NCI-H2196 (cell line): Measurements from ENCODE around the gene PPRC1.

Experiments used
- DNase-seq: peaks from one replicate; lab custom pipeline; 2025; ENCODE audit not compliant: unreplicated experiment; lab: John Stamatoyannopoulos, UW

Gene PPRC1

DNA sequence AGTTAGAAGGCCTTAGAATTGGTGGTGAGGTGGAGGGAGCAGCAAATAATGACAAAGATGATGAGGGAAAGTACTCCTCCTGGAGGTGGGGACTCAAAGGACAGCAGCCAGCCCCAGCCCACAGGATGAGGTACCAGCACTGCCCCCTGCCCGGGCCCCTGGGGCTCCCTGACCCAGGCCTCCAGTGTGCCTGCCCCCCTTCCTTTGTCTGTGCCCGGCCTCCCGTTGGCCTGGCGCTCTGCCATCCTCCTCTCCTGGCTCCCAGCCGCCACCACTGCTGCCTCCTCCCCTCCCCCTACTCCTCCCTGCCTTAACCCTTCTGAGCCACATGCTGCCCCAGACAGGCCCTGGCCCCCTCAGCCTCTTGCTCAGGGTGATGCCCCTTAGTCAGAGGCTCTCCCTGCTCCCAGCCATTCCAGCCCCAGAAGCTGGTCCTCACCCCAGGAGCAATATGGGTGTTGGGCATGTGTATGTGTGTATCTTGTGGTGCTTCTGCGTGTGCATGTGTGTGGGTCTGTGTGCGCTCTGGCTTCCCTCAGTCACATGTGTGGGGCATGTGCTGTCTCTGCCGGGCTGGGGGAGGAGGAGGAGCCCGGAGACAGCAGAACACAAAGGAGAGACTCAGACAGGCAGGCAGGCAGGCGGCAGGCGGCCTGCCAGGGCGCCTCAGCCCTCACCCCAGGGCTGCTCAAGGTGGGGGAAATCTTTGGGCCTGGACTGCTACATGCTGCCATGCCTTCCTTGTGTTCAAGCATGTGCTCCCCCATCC is 15.3 kb upstream of the PPRC1 start:
- DNase-seq: peak; percentile 67

DNA sequence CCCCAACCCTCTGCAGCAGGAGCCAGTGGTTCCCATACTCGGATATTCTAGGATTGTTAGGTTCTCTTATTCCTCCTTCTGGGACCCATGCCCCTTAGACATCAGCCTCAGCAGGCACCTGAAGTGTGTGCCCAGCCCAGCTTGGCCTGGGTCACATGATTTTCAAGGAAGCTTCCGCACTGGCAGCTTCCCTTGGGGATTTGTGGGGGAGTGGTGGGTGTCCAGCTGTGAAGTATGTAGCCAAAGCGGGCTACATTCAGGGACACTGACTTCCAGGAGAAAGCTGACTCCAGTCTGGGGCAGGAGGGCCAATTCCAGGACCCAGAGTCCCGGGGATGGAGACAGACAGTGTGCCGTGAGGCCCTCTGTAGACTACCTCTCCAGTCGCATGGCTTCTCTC is 14.0 kb upstream of the PPRC1 start:
- DNase-seq: no peak

DNA sequence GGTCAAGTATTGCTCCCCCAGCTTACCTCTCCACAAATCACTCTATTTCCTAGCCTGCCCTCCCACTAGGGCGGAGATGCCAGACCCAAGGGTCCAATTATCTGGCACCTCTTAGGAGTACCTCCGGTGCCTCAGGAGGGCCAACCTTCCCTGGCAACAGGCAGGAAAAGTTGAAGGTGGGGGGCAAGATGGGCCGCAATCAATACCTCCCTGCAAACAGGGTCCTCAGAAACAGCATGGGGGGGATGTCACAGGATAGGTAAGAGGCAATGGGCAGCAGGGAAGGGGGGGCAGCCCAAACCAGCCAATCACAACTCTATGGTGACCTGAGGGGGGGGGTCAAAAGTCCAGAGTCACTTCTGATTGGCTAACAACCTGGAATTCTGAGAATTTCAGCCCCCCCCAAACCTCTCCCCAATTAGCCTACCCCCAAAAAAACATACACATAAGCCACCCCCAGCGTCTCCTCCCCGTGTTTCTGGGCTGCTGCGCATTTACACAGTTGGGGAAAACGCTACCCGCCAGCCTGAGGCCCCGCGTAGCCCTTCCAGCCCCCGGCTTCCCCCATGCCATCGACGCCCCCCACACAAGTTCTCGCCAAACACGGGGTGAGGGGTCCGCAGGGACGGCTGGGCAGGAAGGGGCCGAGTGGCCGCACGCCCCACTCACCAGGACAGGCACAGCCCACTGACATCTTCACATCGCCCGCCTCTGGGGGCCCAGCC is 13.3 kb upstream of the PPRC1 start:
- peak; percentile 11 for DNase-seq

DNA sequence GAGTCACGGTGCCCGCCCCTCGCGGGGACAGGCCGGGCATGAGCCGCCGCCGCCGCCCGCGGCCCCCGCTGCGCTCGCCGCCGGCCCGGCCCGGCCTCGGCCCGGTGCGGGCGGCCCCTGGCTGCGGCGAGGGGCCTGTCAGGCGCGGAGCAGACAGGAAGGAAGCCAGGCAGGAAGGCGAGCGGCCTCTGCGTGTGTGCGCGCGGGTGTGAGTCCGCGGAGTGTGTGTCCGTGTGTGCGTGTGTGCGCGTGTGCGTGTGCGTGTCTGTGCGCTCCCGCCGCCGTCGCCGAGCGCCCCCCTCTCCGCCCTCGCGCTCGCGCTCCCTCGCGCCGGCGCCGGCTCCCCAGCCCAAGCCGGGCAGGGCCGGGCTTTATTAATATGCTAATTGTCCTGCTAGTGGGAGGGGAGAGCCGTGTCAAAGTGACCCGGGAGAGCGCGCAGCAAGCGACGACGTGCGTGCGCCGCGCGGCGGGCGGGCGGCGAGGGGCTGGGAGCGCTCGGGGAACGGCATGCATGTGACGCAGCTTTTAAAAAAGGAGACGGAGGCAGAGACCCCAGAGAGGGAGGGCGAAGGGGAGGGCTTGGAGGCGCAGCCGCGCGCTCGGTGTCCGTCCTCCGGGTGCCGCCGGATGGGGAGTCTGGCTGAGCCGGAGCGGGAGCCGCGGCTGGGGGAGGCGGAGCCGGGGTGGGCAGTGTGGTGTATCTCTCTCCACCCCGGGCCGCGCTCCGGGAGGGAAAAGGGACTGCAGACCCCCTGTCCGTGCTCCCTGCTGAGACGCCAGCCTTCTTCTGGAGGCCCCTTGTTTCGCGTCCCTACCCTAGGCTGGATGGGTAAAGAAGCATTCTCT is 12.5 kb upstream of the PPRC1 start, which contains the start of gene LDB1:
LDB1 (minus strand) TSS at position 227 of the 849 bp plus-strand sequence. CDS start 258 bp downstream, outside the sequence.
- peak; percentile 59 for DNase-seq

DNA sequence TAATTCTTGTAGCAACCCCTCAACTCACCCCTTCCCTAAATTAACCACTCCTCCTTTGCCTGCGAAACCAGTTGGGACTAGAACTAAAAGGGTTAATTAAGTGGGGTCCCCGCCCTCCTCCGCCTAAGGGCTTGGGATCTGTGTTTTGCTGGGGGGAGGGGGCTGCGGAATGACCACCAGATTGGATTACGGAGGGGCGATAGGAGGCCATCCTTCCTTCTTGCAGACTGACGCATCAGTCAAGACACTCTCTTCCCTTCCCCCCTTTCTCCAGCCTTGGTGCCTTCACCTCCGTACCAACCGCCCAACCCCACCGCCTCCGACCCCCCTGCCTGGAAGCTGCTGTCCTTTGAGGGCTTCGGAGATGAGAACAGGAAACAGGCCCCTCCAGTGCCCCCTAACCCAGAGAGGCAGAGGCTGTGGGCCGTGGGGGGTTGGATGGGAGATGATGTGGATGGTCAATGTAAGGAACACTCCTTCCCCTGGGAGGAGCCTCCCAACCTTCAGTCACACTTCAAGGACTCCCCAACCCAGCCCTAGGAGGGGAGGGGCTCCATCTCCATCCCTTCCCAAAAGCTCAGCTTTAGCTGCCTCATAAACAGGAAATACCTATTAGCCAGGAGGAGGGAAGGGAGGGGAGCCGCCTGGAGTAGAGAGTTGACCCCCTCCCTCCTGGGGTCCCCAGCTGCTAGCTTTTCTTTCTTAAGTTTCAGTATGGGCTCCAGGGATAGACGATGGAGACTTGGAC is 11.7 kb upstream of the PPRC1 start:
- peak; percentile 28 for DNase-seq

DNA sequence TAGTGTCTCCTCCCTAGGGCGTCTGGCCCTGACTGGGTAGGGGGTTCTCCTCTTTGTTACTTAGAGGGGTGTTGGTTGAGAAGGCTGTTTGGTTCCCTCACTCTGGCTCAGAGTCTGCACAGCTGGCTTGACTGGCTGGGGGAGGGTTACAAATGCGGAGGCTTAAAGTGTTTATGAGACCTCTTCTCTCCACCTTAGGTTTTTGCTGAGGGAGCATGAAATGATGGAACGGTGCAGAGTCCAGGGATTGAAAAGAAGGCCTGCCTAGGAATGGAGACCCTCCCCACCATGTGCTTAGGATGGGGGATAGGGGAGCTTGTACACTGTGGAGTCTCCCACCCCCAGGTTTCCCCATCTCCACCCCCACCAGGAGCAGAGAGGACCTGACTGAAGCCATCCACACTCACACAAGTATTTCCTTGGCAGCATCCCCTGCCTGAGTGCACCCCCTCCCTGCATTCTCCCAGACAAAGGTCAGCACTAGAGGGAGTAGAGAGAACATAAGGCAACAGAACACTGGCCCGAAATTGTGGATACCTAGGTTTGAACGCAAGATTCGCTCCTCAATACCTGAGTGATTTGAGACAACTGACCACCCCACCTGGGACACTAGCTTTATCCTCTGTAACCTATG is 11.0 kb upstream of the PPRC1 start:
- no peak for DNase-seq

DNA sequence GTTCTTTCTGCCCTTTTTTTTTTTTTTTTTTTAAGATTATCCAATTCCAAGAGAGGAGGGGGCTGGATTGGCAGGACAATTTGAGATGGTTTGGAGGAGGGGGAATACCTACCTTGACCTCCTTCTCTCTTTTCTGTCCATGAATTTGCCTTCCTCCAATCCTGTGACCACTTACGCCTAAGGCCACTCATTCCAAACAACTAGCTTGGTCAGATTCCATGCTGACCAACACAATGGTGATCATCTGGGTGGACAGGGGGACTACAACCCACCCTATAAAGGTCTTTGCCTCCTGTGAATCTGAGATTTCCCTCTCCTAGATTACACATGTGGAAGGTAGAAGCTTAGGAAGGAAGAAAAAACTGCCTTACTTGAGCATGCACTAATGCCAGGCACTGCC is 10.4 kb upstream of the PPRC1 start:
- DNase-seq: no peak

DNA sequence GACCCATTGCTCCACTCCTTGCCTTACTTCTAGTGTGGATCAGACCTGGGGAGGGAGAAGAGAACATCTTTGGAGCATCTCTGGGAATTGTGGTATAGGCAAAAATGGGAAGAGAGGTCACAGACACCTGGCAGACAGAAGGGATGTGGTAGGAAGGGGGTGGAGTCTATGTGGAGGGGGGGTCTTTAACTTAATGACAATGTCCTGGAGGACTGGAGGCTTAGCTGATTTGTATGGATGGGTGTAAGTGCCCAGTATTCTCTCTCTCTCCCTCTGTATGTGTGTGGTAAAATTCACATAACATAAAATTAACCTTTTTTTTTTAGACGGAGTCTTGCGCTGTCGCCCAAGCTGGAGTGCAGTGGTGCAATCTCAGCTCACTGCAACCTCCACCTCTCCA is 9.6 kb upstream of the PPRC1 start:
- DNase-seq: no peak

DNA sequence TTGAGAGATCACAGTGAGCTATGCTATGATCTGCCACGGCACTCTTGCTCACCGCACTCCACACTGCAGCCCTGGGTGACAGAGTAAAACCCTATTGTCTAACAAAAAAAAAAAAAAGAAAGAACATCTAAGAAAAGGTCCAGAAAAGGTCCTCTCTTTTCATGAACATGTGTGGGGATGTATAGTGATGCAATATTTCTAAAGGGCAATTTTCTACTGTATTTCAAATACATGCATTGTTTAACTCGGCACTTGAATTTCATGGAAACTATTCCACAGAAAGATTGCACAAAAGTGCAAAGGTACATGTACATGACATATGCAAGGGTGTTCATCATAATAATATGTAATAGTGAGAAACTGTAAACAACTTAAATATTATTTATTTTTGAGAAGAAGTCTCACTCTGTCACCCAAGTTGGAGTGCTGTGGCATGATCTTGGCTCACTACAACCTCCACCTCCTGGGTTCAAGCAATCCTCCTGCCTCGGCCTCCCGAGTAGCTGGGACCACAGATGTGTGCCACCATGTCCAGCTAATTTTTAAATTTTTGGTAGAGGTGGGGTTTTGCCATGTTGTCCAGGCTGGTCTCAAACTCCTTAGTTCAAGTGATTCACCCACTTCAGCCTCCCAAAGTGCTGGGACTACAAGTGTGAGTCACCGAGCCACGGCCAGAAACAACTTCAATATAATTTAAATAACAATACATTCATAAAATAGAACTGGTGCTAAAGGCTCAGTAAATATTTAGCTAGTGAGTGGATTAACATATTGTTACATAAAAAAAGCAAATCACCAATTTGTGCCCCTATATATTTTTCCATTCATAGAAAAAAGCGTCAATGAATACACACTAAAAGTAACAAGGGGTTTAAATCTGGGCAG is 1.3 kb upstream of the PPRC1 start:
- DNase-seq: no peak

DNA sequence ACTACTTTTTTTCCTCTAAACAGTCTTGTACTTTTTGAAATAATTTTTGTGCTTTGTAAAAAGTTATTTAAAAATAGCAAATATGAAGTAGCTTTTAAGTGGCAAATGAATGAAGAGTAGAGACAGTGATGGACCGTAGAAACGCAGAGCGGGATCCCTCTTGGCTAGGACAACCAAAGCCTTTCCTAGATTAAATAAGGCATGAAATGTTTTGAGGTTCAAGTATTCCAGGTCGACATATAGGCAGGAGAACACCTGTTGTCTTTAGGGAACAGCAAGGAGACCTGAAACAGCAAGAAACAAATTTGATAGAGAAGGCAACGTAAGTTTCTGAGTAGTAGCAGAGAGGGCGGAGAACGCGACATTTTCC is 662 bp upstream of the PPRC1 start:
- no peak for DNase-seq

DNA sequence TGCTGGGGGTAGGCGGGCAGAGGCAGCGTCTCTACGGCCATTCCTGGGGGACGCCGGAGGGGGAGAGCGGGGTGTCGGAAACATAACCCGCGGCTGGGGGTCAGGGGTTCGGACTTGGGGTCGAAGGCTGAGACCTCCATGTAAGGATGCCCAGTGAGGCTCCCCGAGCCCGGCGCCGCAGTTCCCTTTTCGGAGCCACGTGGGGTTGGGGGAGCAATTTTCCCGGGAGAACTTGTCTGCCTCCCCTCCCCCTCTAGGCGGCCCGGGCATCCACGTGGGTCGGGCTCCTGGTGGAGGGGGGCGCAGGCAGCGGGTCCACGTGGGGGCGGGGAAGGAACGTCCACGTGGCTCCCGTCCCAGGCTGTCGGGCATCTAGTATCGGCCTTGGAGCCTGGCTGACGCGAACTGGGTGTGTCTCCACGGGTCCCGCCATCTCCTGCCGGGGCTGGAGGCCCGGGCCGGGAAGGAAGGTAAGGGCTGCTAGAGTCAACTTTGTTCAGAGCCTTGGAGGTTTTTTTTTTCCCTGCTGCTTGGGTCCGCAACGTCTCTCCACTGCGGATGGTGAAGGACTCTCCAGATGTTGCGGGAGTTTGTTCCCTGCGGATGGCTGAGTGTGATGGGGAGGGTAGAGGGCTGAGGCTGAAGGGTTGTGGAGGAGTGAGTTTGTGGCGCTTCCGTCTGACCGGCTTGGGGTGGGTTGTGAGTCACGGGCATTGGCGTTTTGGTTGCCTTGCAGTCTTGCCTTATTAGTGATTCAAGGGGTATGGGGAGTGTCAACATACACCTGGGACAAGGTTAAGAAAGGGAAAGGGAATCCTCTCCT is 744 bp downstream of the PPRC1 start:
- DNase-seq: no peak

DNA sequence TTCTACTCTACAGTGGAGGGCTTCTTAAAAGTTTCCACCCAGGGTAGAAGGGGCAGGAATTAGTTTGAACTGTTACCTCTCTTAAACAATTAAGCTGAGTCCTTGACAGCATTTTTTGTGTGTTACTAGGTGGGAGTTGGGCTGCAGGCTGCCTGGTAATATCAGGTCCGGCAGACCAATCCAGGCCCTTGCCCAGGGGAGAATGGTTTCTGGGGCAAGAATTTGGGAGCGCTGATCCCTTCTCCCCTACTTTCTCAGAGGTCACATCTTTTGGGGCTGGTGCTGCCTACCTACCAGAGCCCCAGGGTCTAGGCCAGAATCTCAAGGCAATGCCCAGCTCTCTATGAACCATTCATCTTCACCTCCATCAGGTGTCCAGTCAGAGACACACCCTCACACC is 1.6 kb downstream of the PPRC1 start:
- no peak for DNase-seq

DNA sequence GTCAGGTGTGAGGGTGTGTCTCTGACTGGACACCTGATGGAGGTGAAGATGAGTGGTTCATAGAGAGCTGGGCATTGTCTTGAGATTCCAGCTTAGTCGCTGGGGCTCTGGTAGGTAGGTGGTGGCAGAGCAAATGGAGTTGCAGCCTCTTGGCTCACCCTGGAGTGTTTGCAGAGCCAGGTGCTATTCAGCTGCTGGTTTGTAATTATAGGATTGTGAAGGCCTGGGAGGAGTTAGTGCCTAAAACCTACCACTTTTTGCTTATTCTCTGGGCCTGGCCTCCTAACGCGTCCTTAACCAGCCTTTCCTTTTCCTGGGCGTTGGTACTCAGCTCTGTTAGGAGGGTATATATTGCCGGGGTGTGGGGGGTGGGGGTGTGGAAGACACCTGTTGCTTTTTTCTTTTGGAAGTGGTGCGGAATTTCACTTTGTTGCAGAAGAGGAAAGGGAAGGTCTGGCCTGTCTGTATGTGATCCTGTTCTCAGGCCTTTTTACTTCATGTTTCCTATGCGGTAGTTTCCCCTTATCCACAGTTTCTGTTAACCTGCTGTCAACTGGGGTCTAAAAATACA is 3.2 kb downstream of the PPRC1 start:
- peak; percentile 14 for DNase-seq

DNA sequence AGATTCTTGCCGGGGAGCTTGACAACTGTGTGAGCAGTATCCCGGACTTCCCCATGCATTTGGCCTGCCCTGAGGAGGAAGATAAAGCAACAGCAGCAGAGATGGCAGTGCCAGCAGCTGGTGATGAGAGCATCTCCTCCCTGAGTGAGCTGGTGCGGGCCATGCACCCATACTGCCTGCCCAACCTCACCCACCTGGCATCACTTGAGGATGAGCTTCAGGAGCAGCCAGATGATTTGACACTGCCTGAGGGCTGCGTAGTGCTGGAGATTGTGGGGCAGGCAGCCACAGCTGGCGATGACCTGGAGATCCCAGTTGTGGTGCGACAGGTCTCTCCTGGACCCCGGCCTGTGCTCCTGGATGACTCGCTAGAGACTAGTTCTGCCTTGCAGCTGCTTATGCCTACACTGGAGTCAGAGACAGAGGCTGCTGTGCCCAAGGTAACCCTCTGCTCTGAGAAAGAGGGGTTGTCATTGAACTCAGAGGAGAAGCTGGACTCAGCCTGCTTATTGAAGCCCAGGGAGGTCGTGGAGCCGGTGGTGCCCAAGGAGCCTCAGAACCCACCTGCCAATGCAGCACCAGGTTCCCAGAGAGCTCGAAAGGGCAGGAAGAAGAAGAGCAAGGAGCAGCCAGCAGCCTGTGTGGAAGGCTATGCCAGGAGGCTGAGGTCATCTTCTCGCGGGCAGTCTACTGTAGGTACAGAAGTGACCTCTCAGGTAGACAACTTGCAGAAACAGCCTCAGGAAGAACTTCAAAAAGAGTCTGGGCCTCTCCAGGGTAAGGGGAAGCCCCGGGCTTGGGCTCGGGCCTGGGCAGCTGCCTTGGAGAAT is 6.7 kb downstream of the PPRC1 start:
- DNase-seq: no peak

DNA sequence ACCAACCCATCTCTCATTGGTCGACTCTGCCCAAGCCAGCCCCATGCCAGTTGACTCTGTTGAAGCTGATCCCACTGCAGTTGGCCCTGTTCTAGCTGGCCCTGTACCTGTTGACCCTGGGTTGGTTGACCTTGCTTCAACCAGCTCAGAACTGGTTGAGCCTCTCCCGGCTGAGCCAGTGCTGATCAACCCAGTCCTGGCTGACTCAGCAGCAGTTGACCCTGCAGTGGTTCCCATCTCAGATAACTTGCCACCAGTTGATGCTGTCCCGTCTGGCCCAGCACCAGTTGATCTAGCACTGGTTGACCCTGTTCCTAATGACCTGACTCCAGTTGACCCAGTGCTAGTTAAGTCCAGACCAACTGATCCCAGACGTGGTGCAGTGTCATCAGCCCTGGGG is 7.4 kb downstream of the PPRC1 start:
- no peak for DNase-seq

DNA sequence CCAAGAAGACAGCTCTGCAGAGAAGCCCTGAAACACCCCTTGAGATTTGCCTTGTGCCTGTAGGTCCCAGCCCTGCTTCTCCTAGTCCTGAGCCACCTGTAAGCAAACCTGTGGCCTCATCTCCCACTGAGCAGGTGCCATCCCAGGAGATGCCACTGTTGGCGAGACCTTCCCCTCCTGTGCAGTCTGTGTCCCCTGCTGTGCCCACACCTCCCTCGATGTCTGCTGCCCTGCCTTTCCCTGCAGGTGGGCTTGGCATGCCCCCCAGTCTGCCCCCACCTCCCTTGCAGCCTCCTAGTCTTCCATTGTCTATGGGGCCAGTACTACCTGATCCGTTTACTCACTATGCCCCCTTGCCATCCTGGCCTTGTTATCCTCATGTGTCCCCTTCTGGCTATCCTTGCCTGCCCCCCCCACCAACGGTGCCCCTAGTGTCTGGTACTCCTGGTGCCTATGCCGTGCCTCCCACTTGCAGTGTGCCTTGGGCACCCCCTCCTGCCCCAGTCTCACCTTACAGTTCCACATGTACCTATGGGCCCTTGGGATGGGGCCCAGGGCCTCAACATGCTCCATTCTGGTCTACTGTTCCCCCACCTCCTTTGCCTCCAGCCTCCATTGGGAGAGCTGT is 8.2 kb downstream of the PPRC1 start:
- DNase-seq: no peak

DNA sequence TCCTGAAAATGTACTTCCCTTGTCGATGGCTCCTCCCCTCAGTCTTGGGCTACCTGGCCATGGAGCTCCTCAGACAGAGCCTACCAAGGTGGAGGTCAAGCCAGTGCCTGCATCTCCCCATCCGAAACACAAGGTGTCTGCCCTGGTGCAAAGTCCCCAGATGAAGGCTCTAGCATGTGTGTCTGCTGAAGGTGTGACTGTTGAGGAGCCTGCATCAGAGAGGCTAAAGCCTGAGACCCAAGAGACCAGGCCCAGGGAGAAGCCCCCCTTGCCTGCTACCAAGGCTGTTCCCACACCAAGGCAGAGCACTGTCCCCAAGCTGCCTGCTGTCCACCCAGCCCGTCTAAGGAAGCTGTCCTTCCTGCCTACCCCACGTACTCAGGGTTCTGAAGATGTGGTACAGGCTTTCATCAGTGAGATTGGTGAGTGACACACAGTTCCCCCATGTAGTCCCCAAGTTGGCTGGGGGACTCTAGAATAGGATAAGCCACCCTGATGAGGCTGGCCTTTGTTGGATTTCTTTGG is 8.8 kb downstream of the PPRC1 start:
- DNase-seq: no peak
